Rectal smooth muscle tissue (tissue), 1 donor: Measurements from ENCODE around the gene ADARB2.

Experiments used
- H3K27ac ChIP-seq: one replicate; pipeline ENCODE4 v1.7.0; 2013; ENCODE audit warnings: low read depth, low read length, inconsistent platforms
- H3K27me3 ChIP-seq: one replicate; pipeline ENCODE4 v1.7.0; 2013; ENCODE audit warnings: low read length; ENCODE audit not compliant: control insufficient read depth, insufficient read depth
- H3K36me3 ChIP-seq: one replicate; pipeline ENCODE4 v1.7.0; 2013; ENCODE audit warnings: low read length; ENCODE audit not compliant: control insufficient read depth, insufficient read depth
- H3K4me1 ChIP-seq: one replicate; pipeline ENCODE4 v1.7.0; 2013; ENCODE audit warnings: low read length; ENCODE audit not compliant: control insufficient read depth, insufficient read depth
- H3K4me3 ChIP-seq: one replicate; pipeline ENCODE4 v1.7.0; 2013; ENCODE audit warnings: low read length
- H3K9ac ChIP-seq: one replicate; pipeline ENCODE4 v1.7.0; 2013; ENCODE audit warnings: low read length

ADARB2 gene

DNA sequence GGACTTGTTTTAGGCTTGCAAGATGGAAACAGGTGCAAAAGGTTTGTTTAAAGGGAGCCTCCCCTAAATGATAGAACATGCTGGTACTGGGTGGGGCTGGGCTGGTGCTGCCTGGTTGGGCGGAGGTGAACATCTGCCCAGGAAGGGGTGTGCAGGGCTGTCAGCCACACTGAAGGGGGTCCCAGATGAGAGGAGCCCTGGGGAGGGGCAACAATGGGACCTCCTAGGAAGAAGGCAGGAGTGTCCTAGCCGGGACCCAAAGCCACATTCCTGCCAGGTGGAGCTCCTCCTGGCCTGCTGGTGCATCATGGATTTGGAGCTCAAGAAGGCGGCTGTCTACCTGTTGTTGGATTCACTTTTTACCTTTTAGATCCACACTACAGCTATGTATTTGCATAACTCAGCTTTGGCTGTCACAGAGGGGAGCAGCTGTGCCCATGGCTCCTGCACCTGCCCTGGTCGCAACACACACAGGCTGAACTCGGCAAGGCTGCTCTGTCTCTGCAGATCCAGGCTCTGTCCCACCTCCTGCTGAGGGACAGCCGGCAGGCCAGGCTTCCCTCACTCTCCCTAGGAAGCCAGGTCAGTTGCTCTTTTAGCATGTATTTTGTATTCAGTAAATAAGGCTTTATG lies 59.9 kb downstream of the ADARB2 start:
- Histone ChIP-seq H3K36me3 (no peaks in the 10 kb centered on the region), H3K9ac (no peak overlapping the region), H3K4me1 (no peaks in the 10 kb centered on the region), H3K27me3 (no peaks in the 10 kb centered on the region), H3K27ac (no peak overlapping the region), H3K4me3 (no peak overlapping the region)

DNA sequence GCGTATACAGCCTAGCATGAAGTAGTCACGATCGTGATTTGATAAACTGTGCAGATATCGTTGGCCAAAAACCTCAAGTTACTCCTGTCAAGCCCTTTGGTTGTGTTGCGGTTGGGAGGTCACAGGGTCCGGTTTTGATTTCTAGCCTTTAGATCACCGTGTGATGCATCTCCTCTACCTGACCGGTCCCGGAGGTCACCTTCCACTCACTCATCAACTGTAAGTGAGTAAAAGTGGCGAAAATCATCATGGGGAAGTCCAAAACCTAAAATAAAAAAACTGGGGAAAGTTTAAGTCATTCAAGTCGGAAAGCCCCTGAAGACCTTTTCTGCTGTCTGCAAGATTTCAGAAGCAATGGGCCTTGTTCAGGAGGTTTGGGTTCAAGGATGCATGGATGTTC lies 62.8 kb downstream of the ADARB2 start:
- Histone ChIP-seq H3K4me1 (no peaks in the 10 kb centered on the region), H3K27me3 (no peaks in the 10 kb centered on the region), H3K9ac (no peak overlapping the region), H3K36me3 (no peaks in the 10 kb centered on the region), H3K4me3 (no peak overlapping the region), H3K27ac (no peak overlapping the region)

DNA sequence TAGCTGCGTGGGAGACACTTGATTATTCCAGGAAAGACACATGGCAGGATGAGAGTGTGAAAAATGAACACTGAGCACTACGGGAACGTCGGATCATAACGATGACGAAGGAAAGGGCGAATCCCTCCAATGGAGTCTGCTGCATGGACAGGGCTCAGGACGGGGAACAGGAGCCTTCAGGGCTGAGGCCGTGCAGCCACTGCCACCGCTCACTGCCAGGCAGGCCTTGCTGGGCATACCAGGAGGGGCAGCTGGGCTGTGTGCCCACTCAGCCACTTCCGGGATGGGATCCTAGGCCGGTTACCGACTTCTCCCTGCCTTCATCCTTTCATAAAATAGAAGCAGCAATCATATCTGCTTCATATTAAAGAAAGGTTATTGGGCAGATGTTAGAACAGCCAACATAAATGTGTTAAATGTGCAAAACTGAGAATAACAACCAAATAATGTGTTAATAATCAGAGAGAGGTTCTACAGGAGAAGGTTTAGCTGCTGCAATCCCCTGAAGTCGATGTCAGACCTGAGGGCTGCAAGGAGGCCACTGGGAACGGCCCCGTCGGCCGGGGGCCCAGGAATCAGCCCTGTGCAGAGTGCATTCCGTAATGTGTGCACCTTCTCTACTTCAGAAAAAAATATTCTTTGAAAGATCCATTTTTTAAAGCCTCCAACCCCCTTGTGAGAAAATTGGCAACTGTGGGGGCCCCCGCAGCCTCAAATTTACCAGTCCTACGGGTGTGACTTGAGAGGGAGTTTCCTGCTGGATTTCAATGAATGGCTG lies 63.6 kb downstream of the ADARB2 start:
- H3K4me3 ChIP-seq, result no peak overlapping the region
- H3K9ac ChIP-seq, result no peak overlapping the region
- H3K36me3 ChIP-seq, result no peaks in the 10 kb centered on the region
- H3K27ac ChIP-seq, result no peak overlapping the region
- H3K27me3 ChIP-seq, result no peaks in the 10 kb centered on the region
- H3K4me1 ChIP-seq, result no peaks in the 10 kb centered on the region

DNA sequence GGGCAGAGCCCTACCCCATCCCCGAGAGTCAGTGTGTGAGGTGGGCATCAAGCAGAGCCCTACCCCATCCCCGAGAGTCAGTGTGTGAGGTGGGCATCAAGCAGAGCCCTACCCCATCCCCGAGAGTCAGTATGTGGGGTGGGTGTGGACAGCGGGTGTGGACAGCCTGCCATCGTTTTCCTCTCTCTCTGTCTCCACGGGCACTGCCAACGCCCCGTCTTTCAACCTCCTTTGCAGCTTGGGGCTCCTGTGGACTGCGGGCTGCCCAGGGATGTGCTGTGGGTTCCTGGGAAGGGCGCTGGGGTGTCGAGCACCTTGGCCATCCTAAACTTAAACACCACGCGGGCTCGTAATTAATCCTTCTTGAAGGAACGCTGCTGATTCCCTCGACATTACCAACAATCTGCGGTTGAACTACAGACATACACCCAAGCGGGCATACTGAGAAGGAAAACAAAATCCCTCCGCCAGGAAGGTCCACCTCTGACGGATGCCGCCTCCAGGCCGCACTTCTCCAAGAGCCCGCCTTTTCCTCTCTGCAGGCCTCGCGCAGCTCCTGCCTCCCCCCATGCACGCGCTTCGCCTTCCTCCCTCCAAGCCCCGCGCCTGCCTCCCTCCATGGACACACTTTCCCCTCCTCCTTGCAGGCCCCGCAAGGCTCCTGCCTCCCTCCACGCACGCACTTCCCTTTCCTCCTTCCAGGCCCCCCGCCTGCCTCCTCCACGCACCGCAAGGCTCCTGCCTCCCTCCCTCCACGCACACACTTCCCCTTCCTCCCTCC lies 65.1 kb downstream of the ADARB2 start:
- no peak overlapping the region for H3K4me3 ChIP-seq
- no peaks in the 10 kb centered on the region for H3K27me3 ChIP-seq
- no peaks in the 10 kb centered on the region for H3K4me1 ChIP-seq
- H3K36me3 ChIP-seq, result no peaks in the 10 kb centered on the region
- no peak overlapping the region for H3K27ac ChIP-seq
- H3K9ac ChIP-seq, result no peak overlapping the region

- Histone ChIP-seq H3K27me3 (no peaks in the 10 kb centered on the region), H3K36me3 (no peaks in the 10 kb centered on the region), H3K4me1 (no peaks in the 10 kb centered on the region), H3K4me3 (no peak overlapping the region), H3K27ac (no peak overlapping the region), H3K9ac (no peak overlapping the region)
Measured at GRCh38 chr10:1671366-1672000, 65.8 kb downstream of the ADARB2 start.

GRCh38 chr10:1670541-1671365 lies 66.6 kb downstream of the ADARB2 start:
- Histone ChIP-seq H3K4me1 (no peaks in the 10 kb centered on the region), H3K9ac (no peak overlapping the region), H3K27me3 (no peaks in the 10 kb centered on the region), H3K27ac (no peak overlapping the region), H3K4me3 (no peak overlapping the region), H3K36me3 (no peaks in the 10 kb centered on the region)

DNA sequence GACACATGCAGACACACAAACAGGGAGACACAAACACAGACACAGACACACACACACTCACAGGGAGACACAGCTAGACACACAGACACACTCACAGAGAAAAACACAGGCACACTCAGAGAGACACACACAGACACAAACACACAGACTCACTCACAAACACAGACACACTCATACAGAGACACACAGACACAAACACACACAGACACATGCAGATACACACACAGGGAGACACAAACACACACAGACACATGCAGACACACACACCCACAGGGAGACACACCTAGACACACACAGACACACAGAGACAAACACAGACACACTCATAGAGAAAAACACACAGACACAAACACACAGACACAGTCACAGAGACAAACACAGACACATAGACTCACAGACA lies 67.9 kb downstream of the ADARB2 start:
- H3K27me3 ChIP-seq, result no peaks in the 10 kb centered on the region
- H3K4me1 ChIP-seq, result no peaks in the 10 kb centered on the region
- H3K36me3 ChIP-seq, result no peaks in the 10 kb centered on the region
- H3K27ac ChIP-seq, result no peak overlapping the region
- no peak overlapping the region for H3K4me3 ChIP-seq
- H3K9ac ChIP-seq, result no peak overlapping the region

- H3K27ac ChIP-seq, result no peak overlapping the region
- no peaks in the 10 kb centered on the region for H3K27me3 ChIP-seq
- no peaks in the 10 kb centered on the region for H3K36me3 ChIP-seq
- H3K9ac ChIP-seq, result no peak overlapping the region
- no peaks in the 10 kb centered on the region for H3K4me1 ChIP-seq
- no peak overlapping the region for H3K4me3 ChIP-seq
Measured at GRCh38 chr10:1668399-1668798, 68.9 kb downstream of the ADARB2 start.

- no peak overlapping the region for H3K27ac ChIP-seq
- H3K36me3 ChIP-seq, result no peaks in the 10 kb centered on the region
- no peak overlapping the region for H3K4me3 ChIP-seq
- H3K4me1 ChIP-seq, result no peaks in the 10 kb centered on the region
- H3K9ac ChIP-seq, result no peak overlapping the region
- no peaks in the 10 kb centered on the region for H3K27me3 ChIP-seq
Measured at GRCh38 chr10:1667392-1667791, 69.9 kb downstream of the ADARB2 start.

GRCh38 chr10:1666147-1666546 lies 71.2 kb downstream of the ADARB2 start:
- no peaks in the 10 kb centered on the region for H3K36me3 ChIP-seq
- H3K9ac ChIP-seq, result no peak overlapping the region
- no peak overlapping the region for H3K4me3 ChIP-seq
- H3K4me1 ChIP-seq, result no peaks in the 10 kb centered on the region
- H3K27me3 ChIP-seq, result no peaks in the 10 kb centered on the region
- no peak overlapping the region for H3K27ac ChIP-seq

DNA sequence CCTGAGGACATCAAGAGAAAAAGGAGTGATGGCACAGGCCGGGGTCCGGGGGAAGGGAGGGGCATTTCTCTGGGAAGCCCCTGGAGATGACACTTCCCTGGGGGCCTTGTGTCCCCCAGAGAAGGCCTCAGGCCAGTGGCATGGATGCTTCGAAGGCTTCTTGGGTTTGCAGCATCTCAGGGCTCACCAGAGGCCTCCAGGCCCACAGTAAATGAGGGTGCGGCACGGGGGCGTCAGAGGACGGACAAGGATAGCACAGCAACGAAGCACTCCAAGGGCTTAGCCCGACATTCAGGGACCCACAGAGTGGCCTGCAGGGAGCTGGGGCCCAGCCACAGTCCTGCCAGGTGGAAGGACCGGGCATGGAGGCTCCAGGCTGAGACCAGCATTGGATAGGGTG lies 71.6 kb downstream of the ADARB2 start:
- no peak overlapping the region for H3K4me3 ChIP-seq
- no peaks in the 10 kb centered on the region for H3K36me3 ChIP-seq
- no peak overlapping the region for H3K27ac ChIP-seq
- no peak overlapping the region for H3K9ac ChIP-seq
- no peaks in the 10 kb centered on the region for H3K4me1 ChIP-seq
- H3K27me3 ChIP-seq, result no peaks in the 10 kb centered on the region
